Ammon's horn (tissue), 1 donor: ENCODE results near the gene TMEM80.
"Not testable (repeated sequence)": the region's sequence is repeated elsewhere in the genome, so short reads cannot be mapped to it uniquely, and the experiment has no call there.

Experiments used
- DNase-seq: peaks from one replicate; pipeline ENCODE4 v3.0.0-alpha.2; 2016; ENCODE audit warnings: low spot score

TMEM80 gene

GRCh38 chr11:695538-696248, at the start of gene TMEM80:
Gene TMEM80, plus strand, starts transcription at chr11:695816. Its CDS starts 12 bp downstream, at chr11:695828.
- DNase-seq: peak; percentile 97

GRCh38 chr11:646214-646613, 49.4 kb upstream of the TMEM80 start:
- no peak for DNase-seq

- not testable (repeated sequence) for DNase-seq
Observed at GRCh38 chr11:647672-648158, 47.9 kb upstream of the TMEM80 start.

GRCh38 chr11:650482-650881, 45.1 kb upstream of the TMEM80 start:
- DNase-seq: no peak

GRCh38 chr11:653136-653535, 42.5 kb upstream of the TMEM80 start:
- DNase-seq: not testable (repeated sequence)

- no peak for DNase-seq
Observed at GRCh38 chr11:653837-654236, 41.8 kb upstream of the TMEM80 start.

GRCh38 chr11:654444-654843, 41.2 kb upstream of the TMEM80 start:
- not testable (repeated sequence) for DNase-seq

- DNase-seq: no peak
Observed at GRCh38 chr11:655036-655726, 40.4 kb upstream of the TMEM80 start.

GRCh38 chr11:656426-656825, 39.2 kb upstream of the TMEM80 start:
- DNase-seq: no peak

- no peak for DNase-seq
Observed at GRCh38 chr11:656866-657265, 38.8 kb upstream of the TMEM80 start.

GRCh38 chr11:657691-658126, 37.9 kb upstream of the TMEM80 start:
- no peak for DNase-seq

DNA sequence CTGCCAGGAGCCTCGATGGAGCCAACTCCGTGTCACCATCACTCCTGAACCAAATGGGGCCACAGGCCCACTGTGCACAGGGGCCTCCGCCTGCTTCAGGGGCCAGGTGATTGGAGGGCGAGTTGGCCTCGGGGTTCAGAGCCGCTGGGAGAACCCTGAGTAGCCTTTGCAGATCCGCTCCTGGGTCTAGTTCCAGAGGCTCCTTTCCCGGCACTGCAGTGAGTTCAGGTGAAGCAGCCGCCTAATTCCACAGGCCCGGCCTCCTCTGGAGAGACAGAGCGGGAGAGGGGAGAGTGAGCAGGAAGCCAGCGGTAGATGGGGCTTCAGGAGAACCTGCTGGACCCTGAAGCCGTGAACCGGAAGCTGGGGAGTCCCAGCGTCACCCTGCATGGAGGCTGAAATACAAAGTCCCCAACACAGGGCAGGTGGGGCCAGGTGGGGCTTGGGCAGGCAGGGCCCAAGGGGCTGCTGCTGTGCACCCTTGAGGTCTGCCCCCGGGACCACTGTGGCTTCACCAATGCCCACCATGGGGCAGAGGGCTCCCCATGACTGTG, 36.0 kb upstream of the TMEM80 start:
- DNase-seq: no peak

DNA sequence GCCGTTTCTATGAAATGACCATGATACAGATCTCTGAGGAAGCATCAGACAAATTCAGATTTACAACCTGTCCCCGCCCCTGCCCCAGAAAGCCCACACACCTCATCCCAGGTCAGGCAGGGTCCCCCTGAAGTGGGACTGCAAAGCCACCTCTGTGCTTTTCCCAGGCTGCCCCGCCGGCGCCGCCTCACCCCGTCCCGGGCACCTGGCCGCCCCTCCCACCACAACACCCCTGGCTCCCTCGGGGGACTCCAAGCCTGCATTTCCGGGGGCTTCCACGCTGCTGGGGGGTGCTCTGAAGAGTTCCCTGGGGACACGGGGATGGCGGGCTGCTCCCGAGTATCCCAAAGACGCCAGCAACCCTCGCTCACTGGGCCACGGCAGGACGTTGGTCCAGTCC, 35.3 kb upstream of the TMEM80 start:
- DNase-seq: no peak

DNA sequence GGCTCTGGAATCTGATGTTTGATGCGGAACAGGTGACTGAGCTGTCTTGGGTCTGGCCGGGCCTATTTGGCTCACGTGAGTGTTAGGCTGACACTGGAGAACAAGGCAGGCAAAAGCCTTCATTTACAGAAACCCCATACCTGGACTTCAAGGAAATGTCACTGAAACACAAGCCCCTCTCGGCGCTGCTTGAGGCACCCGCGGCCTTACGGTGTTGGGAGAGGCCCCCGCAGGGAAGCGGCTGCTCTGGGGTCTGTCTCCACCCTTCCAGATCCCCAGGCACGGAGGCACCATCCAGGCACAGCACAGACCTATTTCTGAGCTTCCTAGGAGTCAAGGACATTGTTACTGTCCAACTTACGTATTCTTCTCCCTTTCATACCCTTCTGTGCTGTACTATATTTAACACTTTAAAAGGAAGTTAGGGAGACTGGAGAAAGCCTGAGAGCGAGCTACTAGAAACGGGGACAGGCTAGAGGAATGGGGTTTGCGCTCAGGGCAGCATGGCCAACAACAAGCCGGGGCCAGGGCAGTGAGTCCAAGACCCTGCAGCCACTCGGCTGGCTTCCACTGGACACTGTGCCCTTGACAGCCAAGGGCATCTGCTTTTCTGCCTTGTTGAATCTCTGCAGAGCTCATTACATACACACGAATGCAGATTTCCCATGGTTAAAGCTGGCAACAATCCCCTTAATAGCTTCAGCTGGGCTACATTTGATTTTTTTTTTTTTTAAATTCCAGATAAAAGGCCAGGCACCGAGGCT, 34.8 kb upstream of the TMEM80 start:
- DNase-seq: no peak

DNA sequence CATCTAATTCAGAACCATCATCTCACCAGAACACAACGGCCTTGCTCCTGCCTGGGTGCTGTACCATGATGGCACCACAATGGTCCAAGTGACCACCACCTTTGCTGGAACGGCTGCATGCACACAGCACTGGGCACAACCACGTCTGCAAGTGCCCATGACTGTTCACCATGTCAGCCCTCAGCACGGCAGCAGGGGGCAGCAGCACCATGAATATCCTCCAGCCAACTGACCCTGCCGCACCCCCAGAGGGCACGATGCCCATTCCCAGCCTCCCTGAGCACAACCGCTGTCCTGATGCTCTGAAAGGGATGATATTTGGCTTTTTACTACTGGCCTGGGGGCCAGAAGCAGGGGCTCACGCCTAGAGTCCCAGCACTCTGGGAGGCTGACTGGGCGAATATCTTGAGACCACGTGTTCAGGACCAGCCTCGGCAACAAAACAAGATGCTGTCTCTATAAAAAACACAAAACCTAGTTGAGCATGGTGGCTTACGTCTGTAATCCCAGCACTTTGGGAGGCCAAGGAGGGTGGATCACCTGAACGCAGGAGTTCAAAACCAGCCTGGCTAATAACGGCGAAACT, 32.8 kb upstream of the TMEM80 start:
- peak; percentile 77 for DNase-seq

- no peak for DNase-seq
Observed at GRCh38 chr11:665062-665703, 30.4 kb upstream of the TMEM80 start.

- DNase-seq: no peak
Observed at GRCh38 chr11:665704-666281, 29.8 kb upstream of the TMEM80 start.

DNA sequence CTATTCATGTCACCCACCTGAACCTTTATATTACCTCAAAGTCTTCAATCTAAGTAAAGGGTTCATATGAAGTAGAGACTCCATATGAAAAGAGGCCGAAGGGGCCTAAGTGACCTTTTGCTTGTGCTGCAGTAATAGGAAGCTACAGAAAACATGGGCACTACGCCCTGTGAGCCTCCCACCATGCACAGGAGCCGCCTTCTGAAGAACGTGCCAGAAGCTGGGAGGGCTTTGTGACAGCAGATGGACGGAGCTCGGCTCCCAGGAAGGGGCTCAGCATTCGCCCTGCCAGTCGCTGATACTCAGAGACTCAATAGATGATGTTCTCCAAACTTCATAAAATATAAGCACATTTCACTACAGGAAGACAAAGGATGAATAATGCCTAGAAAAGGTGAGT, 21.8 kb upstream of the TMEM80 start:
- no peak for DNase-seq

DNA sequence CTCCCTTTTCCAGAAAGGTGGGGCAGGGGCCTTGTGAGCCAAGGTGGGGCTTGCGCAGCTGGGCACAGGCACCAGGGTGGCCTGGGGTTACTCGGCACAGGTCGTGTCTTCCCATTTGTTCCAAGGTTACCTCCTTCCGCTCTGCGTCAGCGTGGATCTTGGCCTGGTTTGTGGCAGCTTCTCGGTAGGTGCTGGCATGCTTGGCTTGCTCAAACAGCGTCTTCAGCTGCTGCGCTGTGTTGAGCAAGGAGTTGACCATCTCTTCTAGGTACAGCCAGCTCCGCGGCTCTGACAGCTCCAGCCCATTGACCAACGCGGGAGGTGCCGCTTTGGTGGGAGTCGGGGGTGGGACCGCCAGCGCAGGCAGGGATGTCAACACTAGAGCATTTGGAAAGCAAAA, 21.2 kb upstream of the TMEM80 start:
- DNase-seq: no peak

- DNase-seq: no peak
Observed at GRCh38 chr11:678297-678696, 17.3 kb upstream of the TMEM80 start.
